Right ventricle myocardium inferior (tissue), 1 donor: ENCODE results near the gene NIT1. TPM values are rescaled to one million over a fixed set of nuclear protein-coding genes. Genes with fewer than 3 reads are reported as not detected.

Experiments
- ATAC-seq: fragments of 200-7000 bp; cut with Tn5 transposase; one replicate; pipeline ENCODE4 v1.9.1; 2020; ENCODE audit warnings: mild to moderate bottlenecking, moderate library complexity
- DNase-seq: peaks from one replicate; pipeline ENCODE4 v3.0.0; 2021; ENCODE audit errors: missing footprints
- intact Hi-C: fragments of 100-400 bp; cut with DNase I; formaldehyde crosslinking; loops from one replicate; pipeline ENCODE4 v1.11.0; 2022
- total RNA-seq: library from RNA; stranded (reverse); fragmentation: NEBNext Ultra II Directional; extraction: Animal tissue kit (Norgen Biotek cat#: 25700); gene quantifications from one replicate; pipeline ENCODE4 v1.2.1, GENCODE V29; 2021
- donor health status: DM: no; HTN: yes; CAD: no; lungs with severe emphysema.

The NIT1 gene
- total RNA-seq, 1 donor from 2014 or later, result 36.5 TPM

- ATAC-seq (no peak), DNase-seq (no peak)
- intact Hi-C loops, result no loop called here
These were observed 47.2 kb downstream of the NIT1 start for GRCh38 chr1:161164901-161165610.

- DNase-seq (peak; percentile 99), ATAC-seq (peak; percentile 96)
- intact Hi-C loops, result no loop called here
These were observed 48.1 kb downstream of the NIT1 start, which contains the start of gene PPOX for GRCh38 chr1:161165742-161166668. TSS of gene PPOX (plus strand) at chr1:161166426. CDS start at chr1:161166848, 422 bp downstream.

DNA sequence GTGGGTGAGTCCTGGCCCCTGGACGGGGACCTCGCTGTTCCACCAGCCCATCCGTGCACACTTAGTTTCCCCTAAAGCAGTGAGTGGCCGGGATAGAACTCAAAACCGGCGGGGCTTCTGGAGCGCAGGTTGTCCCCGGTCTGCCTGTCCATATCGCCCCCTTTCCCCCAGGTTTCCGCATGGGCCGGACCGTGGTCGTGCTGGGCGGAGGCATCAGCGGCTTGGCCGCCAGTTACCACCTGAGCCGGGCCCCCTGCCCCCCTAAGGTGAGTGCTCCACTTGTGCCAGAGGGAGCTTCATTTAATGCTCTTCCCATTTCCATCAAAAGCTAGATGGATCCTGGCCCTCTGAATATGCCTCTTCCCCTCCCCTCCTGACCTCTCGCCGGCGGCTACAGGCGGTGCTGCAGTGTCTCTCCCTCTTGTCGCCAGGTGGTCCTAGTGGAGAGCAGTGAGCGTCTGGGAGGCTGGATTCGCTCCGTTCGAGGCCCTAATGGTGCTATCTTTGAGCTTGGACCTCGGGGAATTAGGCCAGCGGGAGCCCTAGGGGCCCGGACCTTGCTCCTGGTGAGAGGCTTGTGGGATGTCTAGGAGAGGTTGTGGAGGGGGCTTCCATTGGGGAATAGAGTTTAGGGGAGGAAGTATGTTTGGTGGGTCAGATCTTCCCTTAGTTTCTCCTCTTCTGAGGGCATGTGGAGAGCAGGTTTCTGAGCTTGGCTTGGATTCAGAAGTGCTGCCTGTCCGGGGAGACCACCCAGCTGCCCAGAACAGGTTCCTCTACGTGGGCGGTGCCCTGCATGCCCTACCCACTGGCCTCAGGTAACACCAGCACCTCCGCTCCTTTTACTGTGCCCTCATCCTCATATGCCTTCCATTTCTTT lies 49.0 kb downstream of the NIT1 start:
- DNase-seq (peak; percentile 70), ATAC-seq (no peak)
- intact Hi-C loops, result no loop called here

- DNase-seq (no peak), ATAC-seq (no peak)
- intact Hi-C loops, result no loop called here
These were observed 51.0 kb downstream of the NIT1 start for GRCh38 chr1:161168906-161169305.

Other genes with a start within 250 kb of the NIT1 start
- 9.2 TPM for gene ITLN1, start 232.9 kb upstream of the NIT1 start, total RNA-seq
- gene ITLN2, start 163.3 kb upstream of the NIT1 start, total RNA-seq, result not detected
- 9.8 TPM for gene F11R, start 97.0 kb upstream of the NIT1 start, total RNA-seq
- gene TSTD1, start 79.1 kb upstream of the NIT1 start, total RNA-seq, result 10.5 TPM
- gene USF1, start 72.1 kb upstream of the NIT1 start, total RNA-seq, result 33.7 TPM
- 3.7 TPM for gene ARHGAP30, start 48.2 kb upstream of the NIT1 start, total RNA-seq
- not detected for gene NECTIN4, start 28.5 kb upstream of the NIT1 start, total RNA-seq
- gene KLHDC9, start 19.7 kb upstream of the NIT1 start, total RNA-seq, result 6.5 TPM
- gene PFDN2, start 68 bp upstream of the NIT1 start, total RNA-seq, result 62.8 TPM
- 29.2 TPM for gene DEDD, start 14.6 kb downstream of the NIT1 start, total RNA-seq
- 82.8 TPM for gene UFC1, start 35.9 kb downstream of the NIT1 start, total RNA-seq
- 19.5 TPM for gene USP21, start 41.4 kb downstream of the NIT1 start, total RNA-seq
- 13.5 TPM for gene PPOX, start 48.3 kb downstream of the NIT1 start, total RNA-seq
- gene B4GALT3, start 59.4 kb downstream of the NIT1 start, total RNA-seq, result 20.9 TPM
- 13.0 TPM for gene ADAMTS4, start 80.9 kb downstream of the NIT1 start, total RNA-seq
- 334 TPM for gene NDUFS2, start 84.3 kb downstream of the NIT1 start, total RNA-seq
- 38.3 TPM for gene FCER1G, start 97.2 kb downstream of the NIT1 start, total RNA-seq
- not detected for gene APOA2, start 105.5 kb downstream of the NIT1 start, total RNA-seq
- 39.1 TPM for gene TOMM40L, start 108.0 kb downstream of the NIT1 start, total RNA-seq
- not detected for gene NR1I3, start 120.1 kb downstream of the NIT1 start, total RNA-seq
- 0.60 TPM for gene PCP4L1, start 140.6 kb downstream of the NIT1 start, total RNA-seq
- gene MPZ, start 191.9 kb downstream of the NIT1 start, total RNA-seq, result 4.4 TPM
- 407 TPM for gene SDHC, start 196.3 kb downstream of the NIT1 start, total RNA-seq
- not detected for gene CFAP126, start 249.8 kb downstream of the NIT1 start, total RNA-seq